GM12878 (cell line): ENCODE measurements around the gene PNMA8C.

Experiments
- ATF2 ChIP-seq: IDR thresholded peaks from 2 replicates; pipeline ENCODE4 v1.6.1; 2012; ENCODE audit warnings: low read length, inconsistent platforms
- EP300 ChIP-seq, 2 experiments: fragments of 150-350 bp in 1 of 2; IDR thresholded peaks; 2 replicates each; pipeline ENCODE4 v1.6.1; 2011 to 2012; ENCODE audit warnings: low read depth in 2 of 2, low read length in 2 of 2, borderline replicate concordance in 1 of 2, improper control_type of control experiment in 1 of 2, inconsistent platforms in 1 of 2; ENCODE audit not compliant: control insufficient read depth in 1 of 2
- ESRRA ChIP-seq: IDR thresholded peaks from 2 replicates; pipeline ENCODE4 v1.6.1; 2012; ENCODE audit warnings: mild to moderate bottlenecking, low read length, improper control_type of control experiment
- EZH2 ChIP-seq: IDR thresholded peaks from 2 replicates; pipeline ENCODE4 v1.6.1; 2012; ENCODE audit warnings: low read depth, mild to moderate bottlenecking, control low read depth, inconsistent platforms, low read length, borderline replicate concordance; ENCODE audit not compliant: control insufficient read depth
- JUND ChIP-seq: IDR thresholded peaks from 2 replicates; pipeline ENCODE4 v1.6.1; 2012; ENCODE audit warnings: low read depth, mild to moderate bottlenecking, low read length, improper control_type of control experiment, moderate library complexity
- POLR2A ChIP-seq: IDR thresholded peaks from 2 replicates; pipeline ENCODE4 v1.6.1; 2011; ENCODE audit warnings: low read depth, mild to moderate bottlenecking, low read length
- SMARCA5 ChIP-seq: fragments of 450-650 bp; IDR thresholded peaks from 2 replicates; pipeline ENCODE4 v1.6.1; 2017; ENCODE audit warnings: mild to moderate bottlenecking
- TF ChIP-seq, protein P1 (sequence below), 3 experiments: IDR thresholded peaks in 2 of 3; conservative IDR thresholded peaks in 1 of 3; 2 replicates each; pipeline ENCODE4 v1.5.1; 2011; ENCODE audit warnings: low read depth in 3 of 3, low read length in 3 of 3, mild to moderate bottlenecking in 3 of 3, control low read depth in 2 of 3, moderate library complexity in 2 of 3, inconsistent platforms in 1 of 3, mixed read lengths in 1 of 3; ENCODE audit not compliant: control insufficient read depth in 2 of 3, insufficient read depth in 1 of 3; ENCODE audit errors: extremely low read depth in 1 of 3
- TF ChIP-seq, protein P2 (sequence below): fragments of 450-650 bp; IDR thresholded peaks from 2 replicates; pipeline ENCODE4 v1.6.1; 2018; ENCODE audit warnings: borderline replicate concordance, mild to moderate bottlenecking; ENCODE audit not compliant: partially characterized antibody
- TF ChIP-seq, protein P3 (sequence below): IDR thresholded peaks from 2 replicates; pipeline ENCODE4 v1.6.1; 2012; ENCODE audit warnings: improper control_type of control experiment, low read depth, low read length; ENCODE audit not compliant: insufficient replicate concordance

- TF ChIP-seq, protein P1, sequence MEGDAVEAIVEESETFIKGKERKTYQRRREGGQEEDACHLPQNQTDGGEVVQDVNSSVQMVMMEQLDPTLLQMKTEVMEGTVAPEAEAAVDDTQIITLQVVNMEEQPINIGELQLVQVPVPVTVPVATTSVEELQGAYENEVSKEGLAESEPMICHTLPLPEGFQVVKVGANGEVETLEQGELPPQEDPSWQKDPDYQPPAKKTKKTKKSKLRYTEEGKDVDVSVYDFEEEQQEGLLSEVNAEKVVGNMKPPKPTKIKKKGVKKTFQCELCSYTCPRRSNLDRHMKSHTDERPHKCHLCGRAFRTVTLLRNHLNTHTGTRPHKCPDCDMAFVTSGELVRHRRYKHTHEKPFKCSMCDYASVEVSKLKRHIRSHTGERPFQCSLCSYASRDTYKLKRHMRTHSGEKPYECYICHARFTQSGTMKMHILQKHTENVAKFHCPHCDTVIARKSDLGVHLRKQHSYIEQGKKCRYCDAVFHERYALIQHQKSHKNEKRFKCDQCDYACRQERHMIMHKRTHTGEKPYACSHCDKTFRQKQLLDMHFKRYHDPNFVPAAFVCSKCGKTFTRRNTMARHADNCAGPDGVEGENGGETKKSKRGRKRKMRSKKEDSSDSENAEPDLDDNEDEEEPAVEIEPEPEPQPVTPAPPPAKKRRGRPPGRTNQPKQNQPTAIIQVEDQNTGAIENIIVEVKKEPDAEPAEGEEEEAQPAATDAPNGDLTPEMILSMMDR (IDR thresholded peaks at IDR 0.05 in 2 of 3, conservative IDR thresholded peaks at IDR 0.05 in 1 of 3; ENCODE audit: control insufficient read depth in 2 of 3, extremely low read depth in 1 of 3, insufficient read depth in 1 of 3, low read depth in 3 of 3, low read length in 3 of 3) = peak in 1 of 3 experiments; percentile 10; a peak in 1 of 6 replicates
- TF ChIP-seq POLR2A = no peak
- TF ChIP-seq, protein P2, sequence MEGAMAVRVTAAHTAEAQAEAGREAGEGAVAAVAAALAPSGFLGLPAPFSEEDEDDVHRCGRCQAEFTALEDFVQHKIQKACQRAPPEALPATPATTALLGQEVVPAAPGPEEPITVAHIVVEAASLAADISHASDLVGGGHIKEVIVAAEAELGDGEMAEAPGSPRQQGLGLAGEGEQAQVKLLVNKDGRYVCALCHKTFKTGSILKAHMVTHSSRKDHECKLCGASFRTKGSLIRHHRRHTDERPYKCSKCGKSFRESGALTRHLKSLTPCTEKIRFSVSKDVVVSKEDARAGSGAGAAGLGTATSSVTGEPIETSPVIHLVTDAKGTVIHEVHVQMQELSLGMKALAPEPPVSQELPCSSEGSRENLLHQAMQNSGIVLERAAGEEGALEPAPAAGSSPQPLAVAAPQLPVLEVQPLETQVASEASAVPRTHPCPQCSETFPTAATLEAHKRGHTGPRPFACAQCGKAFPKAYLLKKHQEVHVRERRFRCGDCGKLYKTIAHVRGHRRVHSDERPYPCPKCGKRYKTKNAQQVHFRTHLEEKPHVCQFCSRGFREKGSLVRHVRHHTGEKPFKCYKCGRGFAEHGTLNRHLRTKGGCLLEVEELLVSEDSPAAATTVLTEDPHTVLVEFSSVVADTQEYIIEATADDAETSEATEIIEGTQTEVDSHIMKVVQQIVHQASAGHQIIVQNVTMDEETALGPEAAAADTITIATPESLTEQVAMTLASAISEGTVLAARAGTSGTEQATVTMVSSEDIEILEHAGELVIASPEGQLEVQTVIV = no peak
- TF ChIP-seq EP300 (IDR thresholded peaks at IDR 0.05; ENCODE audit: borderline replicate concordance in 1 of 2, control insufficient read depth in 1 of 2, low read depth in 2 of 2, low read length in 2 of 2) = no peak
- TF ChIP-seq ESRRA = no peak
- TF ChIP-seq EZH2 = no peak
- TF ChIP-seq ATF2 = no peak
- TF ChIP-seq SMARCA5 = no peak
- TF ChIP-seq, protein P3, sequence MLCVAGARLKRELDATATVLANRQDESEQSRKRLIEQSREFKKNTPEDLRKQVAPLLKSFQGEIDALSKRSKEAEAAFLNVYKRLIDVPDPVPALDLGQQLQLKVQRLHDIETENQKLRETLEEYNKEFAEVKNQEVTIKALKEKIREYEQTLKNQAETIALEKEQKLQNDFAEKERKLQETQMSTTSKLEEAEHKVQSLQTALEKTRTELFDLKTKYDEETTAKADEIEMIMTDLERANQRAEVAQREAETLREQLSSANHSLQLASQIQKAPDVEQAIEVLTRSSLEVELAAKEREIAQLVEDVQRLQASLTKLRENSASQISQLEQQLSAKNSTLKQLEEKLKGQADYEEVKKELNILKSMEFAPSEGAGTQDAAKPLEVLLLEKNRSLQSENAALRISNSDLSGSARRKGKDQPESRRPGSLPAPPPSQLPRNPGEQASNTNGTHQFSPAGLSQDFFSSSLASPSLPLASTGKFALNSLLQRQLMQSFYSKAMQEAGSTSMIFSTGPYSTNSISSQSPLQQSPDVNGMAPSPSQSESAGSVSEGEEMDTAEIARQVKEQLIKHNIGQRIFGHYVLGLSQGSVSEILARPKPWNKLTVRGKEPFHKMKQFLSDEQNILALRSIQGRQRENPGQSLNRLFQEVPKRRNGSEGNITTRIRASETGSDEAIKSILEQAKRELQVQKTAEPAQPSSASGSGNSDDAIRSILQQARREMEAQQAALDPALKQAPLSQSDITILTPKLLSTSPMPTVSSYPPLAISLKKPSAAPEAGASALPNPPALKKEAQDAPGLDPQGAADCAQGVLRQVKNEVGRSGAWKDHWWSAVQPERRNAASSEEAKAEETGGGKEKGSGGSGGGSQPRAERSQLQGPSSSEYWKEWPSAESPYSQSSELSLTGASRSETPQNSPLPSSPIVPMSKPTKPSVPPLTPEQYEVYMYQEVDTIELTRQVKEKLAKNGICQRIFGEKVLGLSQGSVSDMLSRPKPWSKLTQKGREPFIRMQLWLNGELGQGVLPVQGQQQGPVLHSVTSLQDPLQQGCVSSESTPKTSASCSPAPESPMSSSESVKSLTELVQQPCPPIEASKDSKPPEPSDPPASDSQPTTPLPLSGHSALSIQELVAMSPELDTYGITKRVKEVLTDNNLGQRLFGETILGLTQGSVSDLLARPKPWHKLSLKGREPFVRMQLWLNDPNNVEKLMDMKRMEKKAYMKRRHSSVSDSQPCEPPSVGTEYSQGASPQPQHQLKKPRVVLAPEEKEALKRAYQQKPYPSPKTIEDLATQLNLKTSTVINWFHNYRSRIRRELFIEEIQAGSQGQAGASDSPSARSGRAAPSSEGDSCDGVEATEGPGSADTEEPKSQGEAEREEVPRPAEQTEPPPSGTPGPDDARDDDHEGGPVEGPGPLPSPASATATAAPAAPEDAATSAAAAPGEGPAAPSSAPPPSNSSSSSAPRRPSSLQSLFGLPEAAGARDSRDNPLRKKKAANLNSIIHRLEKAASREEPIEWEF = no peak
- no peak for TF ChIP-seq JUND
These were observed 3.1 kb upstream of the PNMA8C start for GRCh38 chr19:46431824-46432223.
